Chondrocyte (in vitro differentiated cells): ENCODE data around the gene P4HB. TPM values are rescaled to one million over a fixed set of nuclear protein-coding genes. Genes with fewer than 3 reads are reported as not detected.

Source experiments
- DNase-seq: peaks from one replicate; pipeline ENCODE4 v3.0.0; 2021; ENCODE audit warnings: mixed read lengths, low spot score
- H3K27ac Mint-ChIP-seq: one replicate; pipeline ENCODE4 v1.8.0; 2021; ENCODE audit warnings: mild to moderate bottlenecking, moderate library complexity, mixed read lengths; ENCODE audit not compliant: unreplicated experiment
- H3K27me3 Mint-ChIP-seq: 2 replicates; pipeline ENCODE4 v1.8.0; 2021; ENCODE audit warnings: low read depth, mixed read lengths
- H3K36me3 Mint-ChIP-seq: 2 replicates; pipeline ENCODE4 v1.8.0; 2021; ENCODE audit warnings: low read depth, mixed read lengths
- H3K4me1 Mint-ChIP-seq: 2 replicates; pipeline ENCODE4 v1.8.0; 2021; ENCODE audit warnings: low read depth, mild to moderate bottlenecking, mixed read lengths
- H3K4me3 Mint-ChIP-seq: one replicate; pipeline ENCODE4 v1.8.0; 2021; ENCODE audit warnings: mild to moderate bottlenecking, moderate library complexity, mixed read lengths; ENCODE audit not compliant: unreplicated experiment
- H3K9me3 Mint-ChIP-seq: 2 replicates; pipeline ENCODE4 v1.8.0; 2021; ENCODE audit warnings: low read depth, mixed read lengths
- total RNA-seq: library from RNA; stranded (reverse); gene quantifications from 3 replicates; pipeline ENCODE4 v1.2.1, GENCODE V29; 2021
- TF ChIP-seq, protein P1 (sequence below): fragments of 200-600 bp; sonication (generic); IDR thresholded peaks from 2 replicates; pipeline ENCODE4 v1.5.0; 2021; ENCODE audit warnings: antibody characterized with exemption, mild to moderate bottlenecking, moderate library complexity

The P4HB gene
- total RNA-seq, 1 donor from 2014 or later = 1,012 TPM

DNA sequence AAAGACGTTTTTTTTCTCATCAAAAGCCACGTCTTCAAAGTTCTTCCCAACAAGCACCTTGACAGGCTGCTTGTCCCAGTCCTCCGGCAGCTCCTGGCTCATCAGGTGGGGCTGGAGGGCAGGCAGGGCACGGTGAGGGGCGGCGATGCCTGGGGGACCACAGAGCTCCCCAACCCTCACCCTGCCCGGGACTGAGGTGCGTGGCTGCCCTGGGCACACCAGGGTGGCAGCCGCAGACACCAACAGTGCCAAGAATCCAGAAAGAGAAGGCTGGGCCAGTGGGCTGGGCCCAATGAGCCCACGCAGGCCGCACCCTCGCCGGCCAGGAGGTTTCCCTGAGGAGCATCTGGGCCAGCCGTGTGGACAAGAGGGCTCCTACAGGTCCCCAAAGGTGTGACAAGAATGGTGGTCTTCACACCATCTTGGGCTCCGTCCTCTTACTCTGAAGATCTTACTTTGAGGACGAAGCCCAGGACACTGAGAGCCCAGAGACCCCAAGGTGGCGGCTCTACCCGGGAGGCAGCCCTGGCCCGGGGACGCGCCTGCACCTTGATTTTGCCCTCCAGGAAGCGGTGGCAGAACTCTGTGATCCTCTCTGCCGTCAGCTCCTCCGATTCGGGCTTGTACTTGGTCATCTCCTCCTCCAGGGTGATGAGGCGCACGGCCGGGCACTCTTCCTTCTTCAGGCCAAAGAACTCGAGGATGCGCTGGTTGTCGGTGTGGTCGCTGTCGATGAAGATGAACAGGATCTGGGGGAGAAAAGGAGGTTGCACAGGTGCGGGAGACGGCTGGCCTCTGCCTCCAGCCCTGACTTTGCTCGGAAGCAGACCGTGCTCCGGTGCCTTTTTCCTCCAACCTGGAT lies 14.2 kb downstream of the P4HB start:
- Mint-ChIP-seq H3K27ac (no peak overlapping the region), H3K4me3 (no peak overlapping the region), H3K9me3 (no peaks in the 10 kb centered on the region), H3K4me1 (no peaks in the 10 kb centered on the region), H3K27me3 (no peaks in the 10 kb centered on the region), H3K36me3 (peaks cover 22% of the 10 kb centered on the region)
- TF ChIP-seq, protein P1, sequence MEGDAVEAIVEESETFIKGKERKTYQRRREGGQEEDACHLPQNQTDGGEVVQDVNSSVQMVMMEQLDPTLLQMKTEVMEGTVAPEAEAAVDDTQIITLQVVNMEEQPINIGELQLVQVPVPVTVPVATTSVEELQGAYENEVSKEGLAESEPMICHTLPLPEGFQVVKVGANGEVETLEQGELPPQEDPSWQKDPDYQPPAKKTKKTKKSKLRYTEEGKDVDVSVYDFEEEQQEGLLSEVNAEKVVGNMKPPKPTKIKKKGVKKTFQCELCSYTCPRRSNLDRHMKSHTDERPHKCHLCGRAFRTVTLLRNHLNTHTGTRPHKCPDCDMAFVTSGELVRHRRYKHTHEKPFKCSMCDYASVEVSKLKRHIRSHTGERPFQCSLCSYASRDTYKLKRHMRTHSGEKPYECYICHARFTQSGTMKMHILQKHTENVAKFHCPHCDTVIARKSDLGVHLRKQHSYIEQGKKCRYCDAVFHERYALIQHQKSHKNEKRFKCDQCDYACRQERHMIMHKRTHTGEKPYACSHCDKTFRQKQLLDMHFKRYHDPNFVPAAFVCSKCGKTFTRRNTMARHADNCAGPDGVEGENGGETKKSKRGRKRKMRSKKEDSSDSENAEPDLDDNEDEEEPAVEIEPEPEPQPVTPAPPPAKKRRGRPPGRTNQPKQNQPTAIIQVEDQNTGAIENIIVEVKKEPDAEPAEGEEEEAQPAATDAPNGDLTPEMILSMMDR = no peak
- DNase-seq = no peak

GRCh38 chr17:81845361-81845760 lies 15.0 kb downstream of the P4HB start:
- Mint-ChIP-seq H3K27ac (no peak overlapping the region), H3K36me3 (peaks cover 22% of the 10 kb centered on the region), H3K9me3 (no peaks in the 10 kb centered on the region), H3K4me1 (no peaks in the 10 kb centered on the region), H3K27me3 (no peaks in the 10 kb centered on the region), H3K4me3 (no peak overlapping the region)
- TF ChIP-seq, protein P1 = no peak
- DNase-seq = no peak

GRCh38 chr17:81844887-81845286 lies 15.4 kb downstream of the P4HB start:
- no peaks in the 10 kb centered on the region for H3K9me3 Mint-ChIP-seq
- TF ChIP-seq, protein P1 = no peak
- no peaks in the 10 kb centered on the region for H3K27me3 Mint-ChIP-seq
- H3K4me3 Mint-ChIP-seq = no peak overlapping the region
- H3K4me1 Mint-ChIP-seq = no peaks in the 10 kb centered on the region
- H3K27ac Mint-ChIP-seq = peak overlapping the region; percentile 41
- peaks cover 22% of the 10 kb centered on the region for H3K36me3 Mint-ChIP-seq
- DNase-seq = no peak

GRCh38 chr17:81844327-81844851 lies 15.9 kb downstream of the P4HB start:
- Mint-ChIP-seq H3K4me1 (no peaks in the 10 kb centered on the region), H3K27me3 (no peaks in the 10 kb centered on the region), H3K27ac (peak overlapping the region; percentile 41), H3K36me3 (peaks cover 22% of the 10 kb centered on the region), H3K9me3 (no peaks in the 10 kb centered on the region), H3K4me3 (no peak overlapping the region)
- TF ChIP-seq, protein P1 = no peak
- peak; percentile 90 for DNase-seq

DNA sequence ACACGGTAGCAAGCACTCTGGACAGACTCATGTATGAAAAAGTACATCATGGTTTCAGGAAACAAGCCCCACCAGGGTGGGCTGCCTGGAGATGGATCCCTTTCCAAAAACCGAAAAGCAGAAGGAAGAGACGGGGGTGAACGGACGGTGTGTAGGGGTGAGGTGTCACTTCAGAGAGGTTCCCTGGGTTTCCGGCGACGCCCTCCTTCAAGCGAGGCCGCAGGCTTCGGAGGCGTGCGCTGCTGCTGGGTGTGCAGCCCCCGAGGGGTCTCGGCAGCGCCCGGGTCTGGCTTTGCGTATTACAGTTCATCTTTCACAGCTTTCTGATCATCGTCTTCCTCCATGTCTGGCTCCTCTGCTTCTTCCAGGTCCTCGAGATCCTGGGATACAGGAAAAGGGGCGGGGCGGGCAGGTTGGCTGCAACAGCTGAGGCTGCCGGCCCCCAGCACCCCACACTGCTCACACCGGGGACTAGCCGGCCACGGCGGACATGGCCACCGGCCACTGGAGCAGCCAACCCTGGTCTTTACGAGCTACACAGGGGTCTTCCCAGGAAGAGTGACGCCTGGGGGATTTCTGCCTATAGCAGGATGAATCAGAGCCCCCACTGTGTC lies 16.5 kb downstream of the P4HB start:
- DNase-seq = no peak
- no peak overlapping the region for H3K4me3 Mint-ChIP-seq
- H3K36me3 Mint-ChIP-seq = peaks cover 22% of the 10 kb centered on the region
- H3K9me3 Mint-ChIP-seq = no peaks in the 10 kb centered on the region
- H3K27ac Mint-ChIP-seq = no peak overlapping the region
- no peaks in the 10 kb centered on the region for H3K27me3 Mint-ChIP-seq
- H3K4me1 Mint-ChIP-seq = no peaks in the 10 kb centered on the region
- TF ChIP-seq, protein P1 = no peak
